Endothelial cell (in vitro differentiated cells): Measurements from ENCODE around the gene SPATA32. TPM values are rescaled to one million over a fixed set of nuclear protein-coding genes. Genes with fewer than 3 reads are reported as not detected.

Experiments
- DNase-seq: peaks from one replicate; pipeline ENCODE4 v3.0.0; 2021; ENCODE audit warnings: low spot score
- H3K27ac Mint-ChIP-seq: one replicate; pipeline ENCODE4 v1.8.0; 2021; ENCODE audit warnings: mixed read lengths, inconsistent platforms; ENCODE audit not compliant: unreplicated experiment
- H3K27me3 Mint-ChIP-seq: one replicate; pipeline ENCODE4 v1.8.0; 2021; ENCODE audit warnings: mild to moderate bottlenecking, moderate library complexity, mixed read lengths, inconsistent platforms; ENCODE audit not compliant: unreplicated experiment
- H3K36me3 Mint-ChIP-seq: one replicate; pipeline ENCODE4 v1.8.0; 2021; ENCODE audit warnings: mild to moderate bottlenecking, low read depth, mixed read lengths, inconsistent platforms; ENCODE audit not compliant: unreplicated experiment
- H3K4me1 Mint-ChIP-seq: one replicate; pipeline ENCODE4 v1.8.0; 2021; ENCODE audit warnings: mild to moderate bottlenecking, mixed read lengths, inconsistent platforms; ENCODE audit not compliant: unreplicated experiment
- H3K4me3 Mint-ChIP-seq: one replicate; pipeline ENCODE4 v1.8.0; 2021; ENCODE audit warnings: mild to moderate bottlenecking, mixed read lengths, inconsistent platforms; ENCODE audit not compliant: unreplicated experiment
- H3K9me3 Mint-ChIP-seq: one replicate; pipeline ENCODE4 v1.8.0; 2021; ENCODE audit warnings: mixed read lengths, inconsistent platforms; ENCODE audit not compliant: unreplicated experiment
- total RNA-seq: library from RNA; stranded (reverse); fragmentation: NEBNext Ultra II Directional; extraction: Animal tissue kit (Norgen Biotek cat#: 25700); gene quantifications from one replicate; pipeline ENCODE4 v1.2.1, GENCODE V29; 2021; ENCODE audit not compliant: unreplicated experiment
- TF ChIP-seq, protein P1 (sequence below): fragments of 200-600 bp; sonication (generic); IDR thresholded peaks from one replicate; pipeline ENCODE4 v1.5.0; 2021; ENCODE audit warnings: antibody characterized with exemption; ENCODE audit not compliant: unreplicated experiment

The SPATA32 gene
- total RNA-seq, 1 donor from 2014 or later, result not detected

- H3K4me3 Mint-ChIP-seq, result no peak overlapping the region
- no peak overlapping the region for H3K27ac Mint-ChIP-seq
- H3K36me3 Mint-ChIP-seq, result peaks cover 8% of the 10 kb centered on the region
- H3K27me3 Mint-ChIP-seq, result peaks cover 12% of the 10 kb centered on the region
- peak; percentile 80 for DNase-seq
- H3K4me1 Mint-ChIP-seq, result peaks cover 17% of the 10 kb centered on the region
- no peaks in the 10 kb centered on the region for H3K9me3 Mint-ChIP-seq
- TF ChIP-seq, protein P1, sequence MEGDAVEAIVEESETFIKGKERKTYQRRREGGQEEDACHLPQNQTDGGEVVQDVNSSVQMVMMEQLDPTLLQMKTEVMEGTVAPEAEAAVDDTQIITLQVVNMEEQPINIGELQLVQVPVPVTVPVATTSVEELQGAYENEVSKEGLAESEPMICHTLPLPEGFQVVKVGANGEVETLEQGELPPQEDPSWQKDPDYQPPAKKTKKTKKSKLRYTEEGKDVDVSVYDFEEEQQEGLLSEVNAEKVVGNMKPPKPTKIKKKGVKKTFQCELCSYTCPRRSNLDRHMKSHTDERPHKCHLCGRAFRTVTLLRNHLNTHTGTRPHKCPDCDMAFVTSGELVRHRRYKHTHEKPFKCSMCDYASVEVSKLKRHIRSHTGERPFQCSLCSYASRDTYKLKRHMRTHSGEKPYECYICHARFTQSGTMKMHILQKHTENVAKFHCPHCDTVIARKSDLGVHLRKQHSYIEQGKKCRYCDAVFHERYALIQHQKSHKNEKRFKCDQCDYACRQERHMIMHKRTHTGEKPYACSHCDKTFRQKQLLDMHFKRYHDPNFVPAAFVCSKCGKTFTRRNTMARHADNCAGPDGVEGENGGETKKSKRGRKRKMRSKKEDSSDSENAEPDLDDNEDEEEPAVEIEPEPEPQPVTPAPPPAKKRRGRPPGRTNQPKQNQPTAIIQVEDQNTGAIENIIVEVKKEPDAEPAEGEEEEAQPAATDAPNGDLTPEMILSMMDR, result peak; percentile 82
Observed at GRCh38 chr17:45235416-45236281, 26.2 kb downstream of the SPATA32 start.

DNA sequence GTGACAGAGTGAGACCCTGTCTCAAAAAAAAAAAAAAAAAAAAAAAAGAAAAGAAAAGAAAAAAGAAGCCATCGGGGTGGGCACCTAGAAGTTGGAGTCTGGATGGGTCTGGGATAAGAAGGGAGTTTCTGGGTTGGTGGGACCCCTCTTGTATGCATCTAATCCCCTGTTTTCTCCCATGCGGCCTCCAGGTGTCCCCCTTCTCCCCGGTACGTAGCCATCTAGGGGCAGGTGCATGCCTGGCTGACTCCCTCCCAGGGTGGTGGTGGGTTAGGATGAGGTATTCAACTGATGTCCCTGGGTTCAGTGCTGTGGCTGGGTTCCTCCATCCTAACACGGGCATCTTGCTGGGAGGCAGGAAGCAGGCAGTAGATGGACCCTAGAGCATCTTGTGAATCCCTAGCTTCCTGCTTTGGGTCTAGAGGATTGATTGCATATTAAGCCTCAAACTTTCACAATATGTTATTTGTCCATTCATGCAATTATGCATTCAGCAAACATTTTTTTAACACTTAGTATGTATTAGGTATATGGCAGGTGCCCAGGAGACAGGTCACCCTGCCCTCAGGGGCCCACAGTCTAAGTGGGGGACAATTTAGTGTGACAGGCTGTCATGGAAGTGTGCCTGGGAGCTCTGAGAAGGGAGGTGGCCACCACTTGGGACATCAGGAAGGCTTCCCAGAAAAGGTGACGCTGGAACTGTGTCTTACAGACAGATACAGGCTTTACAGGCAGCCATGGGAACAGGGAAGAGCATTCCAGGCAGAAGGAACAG, 27.1 kb downstream of the SPATA32 start:
- Mint-ChIP-seq H3K4me3 (no peak overlapping the region), H3K4me1 (peaks cover 19% of the 10 kb centered on the region), H3K27ac (no peak overlapping the region), H3K9me3 (no peaks in the 10 kb centered on the region), H3K36me3 (peaks cover 6% of the 10 kb centered on the region), H3K27me3 (peaks cover 12% of the 10 kb centered on the region)
- no peak for DNase-seq
- TF ChIP-seq, protein P1, result no peak

- Mint-ChIP-seq H3K36me3 (peaks cover 5% of the 10 kb centered on the region), H3K9me3 (no peaks in the 10 kb centered on the region), H3K4me1 (peaks cover 12% of the 10 kb centered on the region), H3K27ac (no peak overlapping the region), H3K4me3 (no peak overlapping the region), H3K27me3 (peaks cover 8% of the 10 kb centered on the region)
- no peak for DNase-seq
- TF ChIP-seq, protein P1, result no peak
Observed at GRCh38 chr17:45233423-45233924, 28.4 kb downstream of the SPATA32 start.

GRCh38 chr17:45232514-45233422, 29.1 kb downstream of the SPATA32 start:
- no peak for DNase-seq
- TF ChIP-seq, protein P1, result no peak
- no peak overlapping the region for H3K27ac Mint-ChIP-seq
- H3K4me3 Mint-ChIP-seq, result no peak overlapping the region
- H3K27me3 Mint-ChIP-seq, result peaks cover 10% of the 10 kb centered on the region
- H3K36me3 Mint-ChIP-seq, result peaks cover 5% of the 10 kb centered on the region
- peaks cover 12% of the 10 kb centered on the region for H3K4me1 Mint-ChIP-seq
- H3K9me3 Mint-ChIP-seq, result no peaks in the 10 kb centered on the region
